ENCODE data around the gene FNTB. TPM values are rescaled to one million over a fixed set of nuclear protein-coding genes. Genes with fewer than 3 reads are reported as not detected.
A peak's percentile ranks its signal among the peaks of the same experiment; 100 is the strongest.

FNTB gene
- total RNA-seq, 2 donors from 2014 or later: 17.2 to 21.3 TPM

DNA sequence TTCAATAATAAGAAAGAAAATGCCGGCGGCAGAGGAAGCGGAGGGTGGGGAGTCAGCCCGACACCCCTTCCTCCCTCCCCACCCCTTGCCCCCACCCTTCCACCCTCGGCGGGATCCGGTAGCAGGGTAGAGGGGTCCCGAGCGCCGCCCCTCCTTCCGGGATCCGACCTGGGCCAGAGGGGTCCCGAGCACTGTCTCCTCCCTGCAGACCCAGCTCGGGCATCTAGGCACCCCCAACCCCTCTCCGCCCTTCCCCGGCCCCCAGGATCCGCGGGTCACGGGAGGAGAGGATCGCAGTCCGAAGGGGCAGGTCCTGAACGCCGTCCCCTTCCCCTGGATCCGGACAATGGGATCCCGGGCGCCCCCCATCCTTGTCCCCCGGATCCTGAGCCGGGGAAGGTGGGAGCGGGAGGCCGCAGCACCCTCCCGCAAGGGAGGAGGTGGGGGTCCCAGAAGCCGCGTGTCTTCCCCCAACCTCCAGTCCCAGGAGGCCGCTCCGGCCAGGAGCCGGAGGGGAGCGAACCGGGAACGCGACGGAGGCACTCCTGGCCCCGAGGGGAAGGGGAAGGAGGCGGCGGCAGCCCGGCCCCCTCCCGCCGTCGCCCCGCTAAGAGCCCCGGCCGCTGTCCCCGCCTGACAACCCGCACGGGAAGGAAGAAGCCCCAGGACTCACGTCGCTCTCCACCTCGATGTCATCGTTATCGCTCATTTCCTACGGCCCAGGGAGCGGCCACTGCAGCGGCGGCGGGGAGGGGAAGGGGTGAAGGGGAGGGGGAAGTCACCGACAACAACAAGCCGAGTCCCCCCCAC lies 115.1 kb downstream of the FNTB start:
- peaks cover 16% of the 10 kb centered on the region for H3K27me3 Mint-ChIP-seq (ENCODE audit: insufficient read depth)
- peak overlapping the region; percentile 83 for H3K4me3 Mint-ChIP-seq
- H3K4me1 ChIP-seq (ENCODE audit: control insufficient read depth, insufficient read depth, low read length): no peaks in the 10 kb centered on the region
- peaks cover 11% of the 10 kb centered on the region for H3K36me3 Mint-ChIP-seq (ENCODE audit: low read depth)
- peaks cover 23% of the 10 kb centered on the region for H3K36me3 ChIP-seq (ENCODE audit: control insufficient read depth, insufficient read depth, low read length)
- H3K4me3 ChIP-seq (ENCODE audit: low read length): peak overlapping the region; percentile 78
- 0% methylated on average over 1 to 52 of the region's 66 CpGs for WGBS, 2 experiments (ENCODE audit: insufficient coverage in 1 of 2, insufficient read length in 1 of 2)
- H3K9ac ChIP-seq (ENCODE audit: extremely low read depth, low read length, poor library complexity, severe bottlenecking): peak overlapping the region; percentile 72
- H3K9me3 Mint-ChIP-seq: no peaks in the 10 kb centered on the region
- DNase-seq: peak; percentile 72
- H3K27me3 ChIP-seq (ENCODE audit: control insufficient read depth, insufficient read depth, low read length, poor library complexity, severe bottlenecking): peaks cover 14% of the 10 kb centered on the region
- TF ChIP-seq, protein P1, sequence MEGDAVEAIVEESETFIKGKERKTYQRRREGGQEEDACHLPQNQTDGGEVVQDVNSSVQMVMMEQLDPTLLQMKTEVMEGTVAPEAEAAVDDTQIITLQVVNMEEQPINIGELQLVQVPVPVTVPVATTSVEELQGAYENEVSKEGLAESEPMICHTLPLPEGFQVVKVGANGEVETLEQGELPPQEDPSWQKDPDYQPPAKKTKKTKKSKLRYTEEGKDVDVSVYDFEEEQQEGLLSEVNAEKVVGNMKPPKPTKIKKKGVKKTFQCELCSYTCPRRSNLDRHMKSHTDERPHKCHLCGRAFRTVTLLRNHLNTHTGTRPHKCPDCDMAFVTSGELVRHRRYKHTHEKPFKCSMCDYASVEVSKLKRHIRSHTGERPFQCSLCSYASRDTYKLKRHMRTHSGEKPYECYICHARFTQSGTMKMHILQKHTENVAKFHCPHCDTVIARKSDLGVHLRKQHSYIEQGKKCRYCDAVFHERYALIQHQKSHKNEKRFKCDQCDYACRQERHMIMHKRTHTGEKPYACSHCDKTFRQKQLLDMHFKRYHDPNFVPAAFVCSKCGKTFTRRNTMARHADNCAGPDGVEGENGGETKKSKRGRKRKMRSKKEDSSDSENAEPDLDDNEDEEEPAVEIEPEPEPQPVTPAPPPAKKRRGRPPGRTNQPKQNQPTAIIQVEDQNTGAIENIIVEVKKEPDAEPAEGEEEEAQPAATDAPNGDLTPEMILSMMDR (conservative IDR thresholded peaks at IDR 0.05): no peak
- H3K9me3 ChIP-seq (ENCODE audit: control insufficient read depth, low read length): no peaks in the 10 kb centered on the region
- peaks cover 14% of the 10 kb centered on the region for H3K4me1 Mint-ChIP-seq
- H3K27ac ChIP-seq (ENCODE audit: low read depth, low read length): peak overlapping the region; percentile 50
- H3K27ac Mint-ChIP-seq: peak overlapping the region; percentile 93

DNA sequence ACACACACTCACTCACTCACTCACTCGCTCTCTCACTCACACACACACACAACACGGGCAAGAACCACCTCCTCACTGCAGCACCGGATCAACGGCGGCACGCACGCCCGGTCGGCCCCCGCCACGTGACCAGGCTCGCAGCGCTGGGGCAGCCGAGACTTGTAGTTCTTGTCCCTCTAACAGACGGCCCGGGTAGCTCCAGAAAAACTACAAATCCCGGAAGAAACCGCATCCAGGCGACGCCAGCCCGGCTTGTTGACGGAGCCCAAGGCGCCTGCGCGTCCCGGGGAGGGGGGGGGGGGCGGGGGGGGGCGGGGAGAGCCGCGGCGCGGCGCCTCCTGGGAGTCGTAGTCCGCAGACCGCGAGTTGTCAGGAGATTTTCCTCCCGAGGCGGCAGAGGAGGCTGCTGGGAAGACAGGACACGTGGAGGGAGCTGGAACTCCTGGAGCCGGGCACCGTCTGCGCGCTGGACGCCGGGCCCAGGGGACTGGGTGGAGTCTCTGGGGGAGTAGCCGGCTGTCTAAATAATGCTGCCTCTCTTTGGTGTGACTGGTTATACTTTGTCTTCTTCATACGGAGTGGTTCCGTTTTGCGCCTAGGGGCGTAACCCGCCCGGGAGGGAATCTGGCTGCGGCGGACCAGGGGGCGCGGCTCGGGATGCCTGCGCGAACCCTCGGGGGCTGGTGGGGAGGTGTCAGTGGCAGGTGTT lies 115.9 kb downstream of the FNTB start, which contains the start of gene MAX:
Gene MAX, minus strand, starts transcription at position 77 of the 709 bp plus-strand sequence. CDS start 178 bp downstream, outside the sequence.
- peak within 1 kb of the TSS; percentile 83 for H3K4me3 Mint-ChIP-seq
- peaks cover 11% of the 10 kb centered on the region for H3K4me1 Mint-ChIP-seq
- TF ChIP-seq, protein P1 (conservative IDR thresholded peaks at IDR 0.05): no peak
- Histone ChIP-seq H3K27ac (ENCODE audit: low read depth, low read length) (peak within 1 kb of the TSS; percentile 50), H3K9me3 (ENCODE audit: control insufficient read depth, low read length) (no peaks in the 10 kb centered on the region), H3K4me3 (ENCODE audit: low read length) (peak within 1 kb of the TSS; percentile 91), H3K27me3 (ENCODE audit: control insufficient read depth, insufficient read depth, low read length, poor library complexity, severe bottlenecking) (peaks cover 14% of the 10 kb centered on the region), H3K4me1 (ENCODE audit: control insufficient read depth, insufficient read depth, low read length) (no peaks in the 10 kb centered on the region), H3K36me3 (ENCODE audit: control insufficient read depth, insufficient read depth, low read length) (peaks cover 15% of the 10 kb centered on the region), H3K9ac (ENCODE audit: extremely low read depth, low read length, poor library complexity, severe bottlenecking) (peak within 1 kb of the TSS; percentile 72)
- no peaks in the 10 kb centered on the region for H3K9me3 Mint-ChIP-seq
- peaks cover 6% of the 10 kb centered on the region for H3K36me3 Mint-ChIP-seq (ENCODE audit: low read depth)
- WGBS, 2 experiments (ENCODE audit: insufficient coverage in 1 of 2, insufficient read length in 1 of 2): 0% methylated on average over 44 of the region's 61 CpGs; no CpG with 5 or more reads in 1 of the 2 experiments
- peaks cover 16% of the 10 kb centered on the region for H3K27me3 Mint-ChIP-seq (ENCODE audit: insufficient read depth)
- DNase-seq: peak; percentile 99
- H3K27ac Mint-ChIP-seq: peak within 1 kb of the TSS; percentile 93

DNA sequence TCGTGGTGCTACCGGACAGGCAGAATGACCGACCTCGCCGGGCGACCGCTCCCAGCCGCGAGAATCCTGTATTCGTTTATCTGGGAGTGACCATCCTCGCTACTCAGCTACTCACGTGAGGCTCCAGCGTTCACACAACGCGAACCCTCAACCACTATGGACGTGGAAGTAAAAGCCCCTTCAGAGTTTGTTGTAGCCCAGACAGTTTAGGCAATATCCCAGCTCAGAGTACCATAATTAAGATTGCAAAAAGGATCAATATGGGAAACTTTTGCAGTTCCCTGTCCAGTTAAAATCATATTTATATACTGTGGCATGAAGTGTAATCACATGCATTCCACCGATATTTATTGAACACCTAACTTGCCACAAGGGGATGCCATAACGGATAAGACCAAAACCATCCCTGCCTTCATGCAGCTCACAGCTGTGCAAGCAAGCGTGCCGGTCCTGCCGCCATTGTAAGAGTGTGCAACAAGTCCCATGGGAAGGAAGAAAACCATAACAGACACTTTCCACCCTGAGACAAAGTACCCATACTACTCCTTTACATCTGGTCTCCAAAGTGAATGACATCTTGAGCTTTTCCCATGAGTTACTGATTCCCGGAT lies 116.6 kb downstream of the FNTB start:
- H3K4me3 Mint-ChIP-seq: peak overlapping the region; percentile 83
- Histone ChIP-seq H3K9me3 (ENCODE audit: control insufficient read depth, low read length) (no peaks in the 10 kb centered on the region), H3K27me3 (ENCODE audit: control insufficient read depth, insufficient read depth, low read length, poor library complexity, severe bottlenecking) (peaks cover 14% of the 10 kb centered on the region), H3K4me3 (ENCODE audit: low read length) (peak overlapping the region; percentile 91), H3K27ac (ENCODE audit: low read depth, low read length) (no peak overlapping the region), H3K4me1 (ENCODE audit: control insufficient read depth, insufficient read depth, low read length) (no peaks in the 10 kb centered on the region), H3K9ac (ENCODE audit: extremely low read depth, low read length, poor library complexity, severe bottlenecking) (peak overlapping the region; percentile 50), H3K36me3 (ENCODE audit: control insufficient read depth, insufficient read depth, low read length) (peaks cover 8% of the 10 kb centered on the region)
- peaks cover 11% of the 10 kb centered on the region for H3K4me1 Mint-ChIP-seq
- DNase-seq: no peak
- H3K36me3 Mint-ChIP-seq (ENCODE audit: low read depth): peaks cover 3% of the 10 kb centered on the region
- peaks cover 16% of the 10 kb centered on the region for H3K27me3 Mint-ChIP-seq (ENCODE audit: insufficient read depth)
- 18 to 23% methylated on average over 15 to 22 of the region's 22 CpGs for WGBS, 2 experiments (ENCODE audit: insufficient coverage in 1 of 2, insufficient read length in 1 of 2)
- H3K9me3 Mint-ChIP-seq: no peaks in the 10 kb centered on the region
- TF ChIP-seq, protein P1 (conservative IDR thresholded peaks at IDR 0.05): no peak
- H3K27ac Mint-ChIP-seq: peak overlapping the region; percentile 71

Data from endodermal cell (in vitro differentiated cells).